ENCODE measurements around the gene OTOF.

OTOF gene

DNA sequence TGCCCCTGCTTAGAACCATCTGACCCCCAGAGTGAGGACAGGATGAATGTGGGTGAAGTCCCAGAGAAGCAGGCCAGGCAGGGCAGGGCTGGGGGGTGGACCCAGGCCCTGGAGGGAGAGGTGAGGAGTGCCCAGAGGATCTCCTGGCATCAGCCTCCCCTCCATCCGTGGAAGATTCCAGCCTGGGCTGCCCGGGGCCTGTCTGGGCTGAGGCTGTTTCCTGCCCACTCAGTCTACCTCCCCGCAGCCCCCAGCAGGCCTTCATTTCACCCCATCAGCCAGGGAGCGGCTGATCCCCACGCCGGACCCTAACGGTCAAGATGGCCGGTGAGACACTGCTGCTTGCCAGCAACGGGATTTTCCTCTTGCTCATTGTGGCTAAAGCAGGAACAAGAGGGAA, 35.3 kb upstream of the OTOF start:
- H3K4me3 ChIP-seq (ENCODE audit: low read length), result no peak overlapping the region
- no peak for DNase-seq (ENCODE audit: low read depth)
- TF ChIP-seq CTCF (conservative IDR thresholded peaks at IDR 0.05; ENCODE audit: low read depth, low read length), result no peak

GRCh38 chr2:26511466-26511865, 33.5 kb upstream of the OTOF start:
- H3K4me3 ChIP-seq (ENCODE audit: low read length), result no peak overlapping the region
- DNase-seq (ENCODE audit: low read depth), result no peak
- TF ChIP-seq CTCF (conservative IDR thresholded peaks at IDR 0.05; ENCODE audit: low read depth, low read length), result no peak

GRCh38 chr2:26510344-26510973, 32.5 kb upstream of the OTOF start:
- no peak for TF ChIP-seq CTCF (conservative IDR thresholded peaks at IDR 0.05; ENCODE audit: low read depth, low read length)
- DNase-seq (ENCODE audit: low read depth), result no peak
- no peak overlapping the region for H3K4me3 ChIP-seq (ENCODE audit: low read length)

GRCh38 chr2:26509141-26509540, 31.2 kb upstream of the OTOF start:
- no peak overlapping the region for H3K4me3 ChIP-seq (ENCODE audit: low read length)
- TF ChIP-seq CTCF (conservative IDR thresholded peaks at IDR 0.05; ENCODE audit: low read depth, low read length), result no peak
- no peak for DNase-seq (ENCODE audit: low read depth)

DNA sequence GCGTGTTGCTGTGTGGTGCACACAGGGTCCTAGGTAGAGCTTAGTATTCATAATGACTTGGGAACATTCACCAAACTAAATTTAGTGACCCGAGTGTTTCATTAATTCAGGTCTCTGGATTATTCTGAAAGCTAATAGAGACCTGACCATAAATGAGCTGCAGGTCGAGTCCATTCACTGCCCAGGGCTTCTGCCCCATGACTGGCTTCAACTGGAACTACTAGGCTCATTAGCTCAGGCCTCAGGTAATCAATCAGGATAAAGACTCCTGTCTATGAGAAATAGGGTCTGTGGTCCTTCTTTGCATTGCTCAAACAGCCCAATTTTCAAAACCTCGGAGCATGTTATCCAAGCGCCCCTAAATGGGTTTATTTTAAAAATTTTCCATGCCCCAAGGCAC, 30.0 kb upstream of the OTOF start:
- no peak for TF ChIP-seq CTCF (conservative IDR thresholded peaks at IDR 0.05; ENCODE audit: low read depth, low read length)
- H3K4me3 ChIP-seq (ENCODE audit: low read length), result no peak overlapping the region
- DNase-seq (ENCODE audit: low read depth), result no peak

- no peak for DNase-seq (ENCODE audit: low read depth)
- H3K4me3 ChIP-seq (ENCODE audit: low read length), result no peak overlapping the region
- TF ChIP-seq CTCF (conservative IDR thresholded peaks at IDR 0.05; ENCODE audit: low read depth, low read length), result no peak
These were observed 29.2 kb upstream of the OTOF start for GRCh38 chr2:26507088-26507487.

DNA sequence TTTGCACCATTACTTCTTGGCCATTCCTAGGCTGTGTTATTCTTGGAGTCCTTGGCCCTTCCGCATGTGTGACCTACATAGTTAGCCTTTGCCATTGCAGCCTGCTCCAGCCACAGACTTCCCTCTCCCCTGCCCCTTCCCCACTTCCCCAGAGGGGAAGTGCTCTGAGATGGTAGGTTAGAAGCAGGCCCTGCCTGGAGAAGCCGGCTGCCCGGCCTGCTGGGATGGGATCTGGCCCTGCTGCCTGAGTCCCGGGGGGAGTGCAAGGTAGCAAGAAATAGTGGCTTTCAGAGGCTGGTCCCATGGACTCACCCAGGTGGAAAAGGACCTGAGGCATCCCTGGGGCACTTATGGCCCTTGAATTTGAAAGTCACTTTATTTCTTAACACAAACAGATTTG, 28.4 kb upstream of the OTOF start:
- DNase-seq (ENCODE audit: low read depth), result no peak

More for the DNA sequence above, 28.4 kb upstream of the OTOF start:
- TF ChIP-seq CTCF (conservative IDR thresholded peaks at IDR 0.05; ENCODE audit: low read depth, low read length), result no peak
- no peak overlapping the region for H3K4me3 ChIP-seq (ENCODE audit: low read length)

Data from retinal pigment epithelial cell (primary cell).